Colonic mucosa (tissue), 4 donors: ENCODE results near the gene GLT8D1. TPM values are rescaled to one million over a fixed set of nuclear protein-coding genes. Genes with fewer than 3 reads are reported as not detected.
"Not testable (repeated sequence)": the region's sequence is repeated elsewhere in the genome, so short reads cannot be mapped to it uniquely, and the experiment has no call there.

Experiments
- DNase-seq: peaks from one replicate; pipeline ENCODE4 v3.0.0-alpha.2; 2020
- H3K27ac ChIP-seq: fragments of 200-600 bp; one replicate; pipeline ENCODE4 v1.8.0; 2021
- H3K27me3 ChIP-seq: fragments of 200-600 bp; one replicate; pipeline ENCODE4 v1.8.0; 2021
- H3K36me3 ChIP-seq: fragments of 200-600 bp; one replicate; pipeline ENCODE4 v1.8.0; 2021
- H3K4me1 ChIP-seq: fragments of 200-600 bp; one replicate; pipeline ENCODE4 v1.8.0; 2021; ENCODE audit warnings: mild to moderate bottlenecking
- H3K4me3 ChIP-seq: fragments of 200-600 bp; one replicate; pipeline ENCODE4 v1.8.0; 2021
- H3K9ac ChIP-seq, 2 donors: one replicate each; pipeline ENCODE4 v1.7.0; 2013; ENCODE audit warnings: control low read depth in 2 of 2, low read depth in 2 of 2, low read length in 2 of 2
- H3K9me3 ChIP-seq: fragments of 200-600 bp; one replicate; pipeline ENCODE4 v1.8.0; 2021
- intact Hi-C: fragments of 100-400 bp; cut with DNase I; formaldehyde crosslinking; loops from one replicate; pipeline ENCODE4 v1.14.1; 2022
- total RNA-seq, 2 donors: library from RNA; stranded (reverse); fragmentation: NEBNext Ultra II Directional in 1 of 2; extraction: Animal tissue kit (Norgen Biotek cat#: 25700) in 1 of 2; gene quantifications; one replicate each; pipeline ENCODE4 v1.2.1, GENCODE V29; 2021
- TF ChIP-seq, protein P1 (sequence below): fragments of 200-600 bp; IDR thresholded peaks from one replicate; pipeline ENCODE4 v1.8.0; 2022; ENCODE audit warnings: antibody characterized with exemption, mild to moderate bottlenecking
- donor health status: healthy.
- donor health status: DM: no; HTN: no; CAD: no.
- donor health status: DM: no; HTN: no; CAD: no.

Gene GLT8D1
- total RNA-seq, 2 donors from 2014 or later, result 29.0 to 36.2 TPM

DNA sequence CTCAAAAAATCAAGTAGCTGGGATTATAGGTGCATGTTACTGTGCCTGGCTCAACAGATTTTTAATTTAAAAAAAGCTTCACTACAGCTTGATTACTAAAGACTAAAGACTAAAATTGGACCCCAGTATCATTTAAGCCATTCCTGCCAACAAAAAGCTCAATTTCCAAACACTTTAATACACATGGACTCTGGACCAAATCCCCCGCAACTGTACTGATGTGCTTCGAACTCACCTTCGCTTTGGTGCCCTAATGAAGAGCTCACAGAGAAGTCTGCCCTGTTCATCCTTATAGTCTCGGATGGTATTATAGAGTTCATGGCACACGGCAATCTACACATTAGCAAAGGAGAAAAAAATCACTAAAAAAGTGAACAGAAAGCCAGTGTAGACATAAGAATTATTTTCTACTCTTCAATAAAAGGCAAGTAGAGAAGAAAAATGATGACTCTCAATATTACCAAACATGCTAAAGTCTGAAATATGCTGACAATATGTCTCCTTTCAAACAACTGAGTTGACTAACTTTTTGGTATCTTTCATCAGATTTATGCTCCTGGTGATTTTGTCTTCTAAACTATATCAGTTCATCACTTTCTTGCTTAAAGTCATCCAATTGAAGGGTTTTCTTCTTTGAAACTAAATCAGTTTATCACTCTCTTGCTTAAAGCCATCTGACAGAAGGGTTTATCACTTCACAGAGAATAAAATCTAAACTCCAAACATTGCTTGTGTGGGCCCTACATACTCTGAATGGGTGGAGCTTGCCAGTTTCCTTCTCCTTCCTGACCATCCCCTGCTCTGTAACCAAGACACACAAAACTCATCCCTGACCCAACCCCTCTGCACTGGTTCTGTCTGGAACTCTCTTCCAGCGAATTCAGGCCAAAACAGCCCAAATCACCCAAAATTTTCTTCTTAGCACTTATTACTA lies 27.1 kb downstream of the GLT8D1 start:
- DNase-seq, result no peak
- peaks cover 5% of the 10 kb centered on the region for H3K36me3 ChIP-seq
- no peak overlapping the region for H3K4me3 ChIP-seq
- intact Hi-C loops, result no loop called here
- TF ChIP-seq, protein P1, sequence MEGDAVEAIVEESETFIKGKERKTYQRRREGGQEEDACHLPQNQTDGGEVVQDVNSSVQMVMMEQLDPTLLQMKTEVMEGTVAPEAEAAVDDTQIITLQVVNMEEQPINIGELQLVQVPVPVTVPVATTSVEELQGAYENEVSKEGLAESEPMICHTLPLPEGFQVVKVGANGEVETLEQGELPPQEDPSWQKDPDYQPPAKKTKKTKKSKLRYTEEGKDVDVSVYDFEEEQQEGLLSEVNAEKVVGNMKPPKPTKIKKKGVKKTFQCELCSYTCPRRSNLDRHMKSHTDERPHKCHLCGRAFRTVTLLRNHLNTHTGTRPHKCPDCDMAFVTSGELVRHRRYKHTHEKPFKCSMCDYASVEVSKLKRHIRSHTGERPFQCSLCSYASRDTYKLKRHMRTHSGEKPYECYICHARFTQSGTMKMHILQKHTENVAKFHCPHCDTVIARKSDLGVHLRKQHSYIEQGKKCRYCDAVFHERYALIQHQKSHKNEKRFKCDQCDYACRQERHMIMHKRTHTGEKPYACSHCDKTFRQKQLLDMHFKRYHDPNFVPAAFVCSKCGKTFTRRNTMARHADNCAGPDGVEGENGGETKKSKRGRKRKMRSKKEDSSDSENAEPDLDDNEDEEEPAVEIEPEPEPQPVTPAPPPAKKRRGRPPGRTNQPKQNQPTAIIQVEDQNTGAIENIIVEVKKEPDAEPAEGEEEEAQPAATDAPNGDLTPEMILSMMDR, result no peak
- no peak overlapping the region for H3K27ac ChIP-seq
- no peaks in the 10 kb centered on the region for H3K27me3 ChIP-seq
- no peaks in the 10 kb centered on the region for H3K9me3 ChIP-seq
- H3K4me1 ChIP-seq, result peaks cover 4% of the 10 kb centered on the region
- no peak overlapping the region for H3K9ac ChIP-seq

DNA sequence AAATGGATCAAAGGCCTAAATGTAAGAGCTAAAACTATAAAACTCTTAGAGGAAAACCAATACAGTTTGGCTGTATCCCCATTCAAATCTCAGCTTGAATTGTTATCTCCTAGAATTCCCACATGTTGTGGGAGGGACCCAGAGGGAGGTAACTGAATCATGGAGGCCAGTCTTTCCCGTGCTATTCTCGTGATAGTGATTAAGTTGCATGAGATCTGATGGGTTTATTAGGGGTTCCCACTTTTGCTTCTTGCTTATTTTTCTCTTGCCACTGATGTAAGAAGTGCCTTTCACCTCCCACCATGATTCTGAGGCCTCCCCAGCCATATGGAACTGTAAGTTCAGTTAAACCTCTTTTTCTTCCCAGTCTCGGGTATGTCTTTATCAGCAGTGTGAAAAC lies 29.4 kb downstream of the GLT8D1 start:
- H3K27ac ChIP-seq, H3K27me3 ChIP-seq, H3K36me3 ChIP-seq, H3K9ac ChIP-seq, intact Hi-C loops, DNase-seq, H3K4me3 ChIP-seq, H3K4me1 ChIP-seq, H3K9me3 ChIP-seq: not testable (repeated sequence)

DNA sequence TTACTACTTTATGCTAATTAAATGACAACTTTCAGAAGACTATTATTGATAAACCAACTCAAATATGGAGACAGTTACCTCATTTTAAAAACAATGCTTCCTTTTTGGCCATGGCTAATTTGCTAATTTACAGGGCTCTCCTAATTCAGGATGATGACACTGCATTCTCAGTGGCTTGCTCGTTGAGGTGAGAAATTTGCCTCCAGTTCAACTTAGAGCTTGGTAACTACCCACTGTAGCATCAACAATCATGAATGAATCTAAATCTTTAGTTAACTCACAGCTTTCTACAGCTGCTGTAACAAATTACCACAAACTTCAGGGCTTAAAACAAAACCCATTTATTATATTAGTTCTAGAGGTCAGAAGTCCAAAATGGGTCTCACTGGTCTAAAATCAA lies 33.9 kb downstream of the GLT8D1 start:
- no peaks in the 10 kb centered on the region for H3K4me1 ChIP-seq
- H3K4me3 ChIP-seq, result no peak overlapping the region
- TF ChIP-seq, protein P1, result no peak
- DNase-seq, result no peak
- no peak overlapping the region for H3K9ac ChIP-seq
- intact Hi-C loops, result no loop called here
- no peaks in the 10 kb centered on the region for H3K27me3 ChIP-seq
- H3K9me3 ChIP-seq, result no peaks in the 10 kb centered on the region
- H3K36me3 ChIP-seq, result peaks cover 6% of the 10 kb centered on the region
- H3K27ac ChIP-seq, result no peak overlapping the region

DNA sequence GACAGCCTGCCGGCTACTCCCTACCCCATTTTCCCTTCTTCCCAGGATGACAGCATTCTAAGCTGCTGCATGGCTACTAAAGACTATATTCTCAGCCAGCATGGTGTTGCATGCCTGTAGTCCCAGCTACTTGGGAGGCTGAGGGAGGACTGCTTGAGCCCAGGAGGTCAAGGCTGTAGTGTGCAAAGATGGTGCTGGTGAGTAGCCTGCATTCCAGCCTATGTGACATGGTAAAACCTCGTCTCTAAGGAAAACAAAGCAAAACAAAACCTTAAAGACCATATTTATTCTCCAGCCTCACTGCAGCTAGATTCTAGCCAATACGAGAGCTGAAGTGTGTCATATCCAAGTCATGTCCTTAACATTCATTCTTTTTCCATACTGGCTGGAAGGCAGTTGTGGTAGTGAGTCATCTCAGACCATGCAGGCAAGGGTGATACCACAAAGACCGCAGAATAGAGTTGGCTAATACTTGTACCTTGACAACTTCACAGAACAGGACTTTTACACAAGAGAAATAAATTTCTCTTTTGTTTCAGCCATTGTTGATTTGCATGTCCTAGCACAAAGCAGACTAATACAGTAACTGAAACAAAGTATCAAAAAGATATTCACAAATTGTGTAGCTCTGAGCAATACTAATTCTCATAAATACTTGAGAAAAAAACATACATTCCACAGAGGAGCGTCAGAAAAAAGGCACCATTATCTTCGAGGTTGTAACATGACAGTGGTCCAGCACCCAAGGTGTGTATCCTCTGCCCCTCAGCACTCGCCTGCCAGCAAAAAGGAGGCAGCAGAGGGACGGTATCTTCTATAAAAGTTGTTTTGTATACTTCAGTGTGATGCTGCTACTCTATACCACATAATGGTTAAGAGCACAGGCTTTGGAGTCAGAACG lies 34.7 kb downstream of the GLT8D1 start:
- Histone ChIP-seq H3K9me3 (no peaks in the 10 kb centered on the region), H3K4me3 (no peak overlapping the region), H3K4me1 (no peaks in the 10 kb centered on the region), H3K9ac (no peak overlapping the region), H3K27me3 (no peaks in the 10 kb centered on the region), H3K36me3 (peaks cover 6% of the 10 kb centered on the region), H3K27ac (no peak overlapping the region)
- TF ChIP-seq, protein P1, result no peak
- intact Hi-C loops, result no loop called here
- no peak for DNase-seq

- Histone ChIP-seq H3K4me1 (no peaks in the 10 kb centered on the region), H3K27ac (no peak overlapping the region), H3K36me3 (peaks cover 26% of the 10 kb centered on the region), H3K9me3 (no peaks in the 10 kb centered on the region), H3K27me3 (no peaks in the 10 kb centered on the region), H3K9ac (no peak overlapping the region), H3K4me3 (no peak overlapping the region)
- intact Hi-C loops, result no loop called here
- TF ChIP-seq, protein P1, result no peak
- DNase-seq, result no peak
Measured at GRCh38 chr3:52663098-52663497, 42.5 kb downstream of the GLT8D1 start.
